GM21390 (cell line): ENCODE results near the gene UPF2.
A peak's percentile ranks its signal among the peaks of the same experiment; 100 is the strongest.
"Not testable (repeated sequence)": the region's sequence is repeated elsewhere in the genome, so short reads cannot be mapped to it uniquely, and the experiment has no call there.

Experiments
- ATAC-seq: cut with Tn5 transposase; IDR thresholded peaks from one replicate; pipeline ENCODE4 v1.9.1; 2021; ENCODE audit not compliant: unreplicated experiment

The UPF2 gene

DNA sequence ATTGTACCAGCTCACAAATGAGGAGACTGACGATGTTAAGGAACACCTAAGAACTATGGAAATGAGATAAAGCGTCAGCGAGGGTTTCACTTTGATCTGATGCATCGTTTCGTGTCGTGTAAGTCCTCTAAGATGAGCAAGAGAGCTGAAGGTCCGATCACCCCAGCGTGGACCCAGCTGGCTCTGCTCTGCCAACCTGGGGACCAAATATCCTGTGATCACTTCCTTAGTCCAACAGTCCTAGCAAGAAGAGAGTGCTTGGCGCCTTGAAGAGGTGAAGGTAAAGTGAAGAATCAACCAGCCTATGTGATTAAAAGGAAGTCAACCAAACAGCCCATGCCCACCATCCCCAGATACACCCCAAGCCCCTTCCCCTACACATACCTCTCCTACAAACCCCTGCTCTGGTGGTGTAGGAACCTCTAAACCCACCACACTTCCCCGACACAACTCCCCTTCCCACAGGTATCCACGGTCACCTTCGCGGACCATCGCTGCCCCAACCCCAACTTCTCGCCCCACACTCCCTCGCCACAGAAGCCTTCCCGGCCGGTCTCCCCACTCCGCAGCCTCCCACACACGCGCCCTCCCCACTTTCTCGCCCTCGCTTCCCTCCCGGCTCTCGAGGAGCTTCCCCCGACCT lies 722 bp downstream of the UPF2 start:
- ATAC-seq = no peak

DNA sequence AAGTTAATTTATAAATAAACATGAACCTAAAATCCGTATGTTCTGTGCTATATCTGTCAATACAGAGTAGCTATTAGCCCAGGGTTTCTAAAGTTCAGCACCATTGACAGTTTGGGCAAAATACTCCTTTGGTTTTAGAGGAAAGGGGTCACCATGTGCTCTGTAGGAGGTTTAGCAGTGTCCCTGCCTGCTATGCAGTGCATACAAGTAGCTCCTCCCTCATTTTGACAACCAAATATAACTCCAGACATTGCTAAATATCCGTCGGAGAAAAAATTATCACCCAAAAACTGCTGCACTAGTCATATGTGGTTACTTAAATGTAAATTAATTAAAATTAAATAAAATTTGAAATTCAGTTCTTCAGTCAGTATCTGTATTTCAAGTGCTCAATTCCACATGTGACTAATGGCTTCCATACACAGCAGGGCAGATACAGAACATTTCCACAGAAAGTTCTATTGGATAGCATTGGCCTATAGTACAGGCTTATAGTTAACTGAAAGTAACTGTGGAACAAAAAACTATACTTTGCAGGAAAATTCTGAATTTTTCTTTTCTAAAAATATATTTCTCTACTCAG lies 6.4 kb downstream of the UPF2 start:
- ATAC-seq = no peak

DNA sequence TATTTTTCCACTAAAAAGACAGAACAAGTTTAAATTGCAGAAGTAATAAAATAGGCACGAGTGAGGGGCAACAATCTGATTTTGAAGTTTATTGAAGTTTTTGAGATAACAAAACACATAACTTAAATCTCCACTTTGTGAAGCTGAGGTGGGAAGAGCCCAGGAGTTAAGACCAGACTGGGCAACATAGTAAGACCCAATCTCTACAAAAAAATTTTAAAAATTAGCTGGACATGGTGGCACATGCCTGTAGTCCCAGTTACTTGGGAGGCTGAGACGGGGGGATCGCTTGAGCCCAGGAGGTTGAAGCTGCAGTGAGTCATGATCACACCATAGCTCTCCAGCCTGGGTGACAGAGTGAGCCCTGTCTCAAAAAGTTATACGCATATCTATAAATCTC lies 11.2 kb downstream of the UPF2 start:
- no peak for ATAC-seq

DNA sequence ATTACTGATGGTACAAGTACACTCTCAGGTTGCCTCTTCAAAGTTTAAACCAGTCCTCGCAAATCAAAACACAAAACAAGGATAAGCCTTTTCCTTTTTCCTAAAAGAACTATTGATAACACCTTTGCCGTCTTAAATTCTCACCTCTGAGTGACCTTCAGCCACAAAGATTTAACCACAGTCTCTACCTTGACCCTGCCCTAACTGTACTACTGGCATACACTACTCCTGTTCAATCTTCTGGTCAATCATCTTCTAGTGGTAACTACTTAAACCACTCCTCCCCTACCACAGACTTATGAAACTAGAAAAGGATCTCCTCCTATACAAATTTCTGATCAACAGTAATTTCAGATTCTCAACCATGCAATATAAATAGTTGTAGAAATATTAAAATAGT lies 15.1 kb downstream of the UPF2 start:
- peak; percentile 80 for ATAC-seq

DNA sequence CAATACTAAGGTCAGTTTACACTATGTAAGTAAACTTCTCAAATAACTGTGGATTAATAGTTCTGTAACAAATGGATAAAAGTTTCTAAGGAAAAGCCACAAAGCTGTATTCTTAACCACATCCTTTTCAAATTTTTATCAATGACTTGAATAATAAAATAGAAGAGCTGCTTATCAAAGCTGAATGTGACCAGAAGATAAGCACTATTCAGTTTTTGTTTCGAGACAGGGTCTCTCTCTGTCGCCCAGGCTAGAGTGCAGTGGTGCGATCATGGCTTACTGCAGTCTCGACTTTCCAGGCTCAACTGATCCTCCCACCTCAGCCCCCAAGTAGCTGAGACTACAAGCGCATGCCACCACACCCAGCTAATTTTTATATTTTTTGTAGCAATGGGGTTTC lies 17.0 kb downstream of the UPF2 start:
- no peak for ATAC-seq

DNA sequence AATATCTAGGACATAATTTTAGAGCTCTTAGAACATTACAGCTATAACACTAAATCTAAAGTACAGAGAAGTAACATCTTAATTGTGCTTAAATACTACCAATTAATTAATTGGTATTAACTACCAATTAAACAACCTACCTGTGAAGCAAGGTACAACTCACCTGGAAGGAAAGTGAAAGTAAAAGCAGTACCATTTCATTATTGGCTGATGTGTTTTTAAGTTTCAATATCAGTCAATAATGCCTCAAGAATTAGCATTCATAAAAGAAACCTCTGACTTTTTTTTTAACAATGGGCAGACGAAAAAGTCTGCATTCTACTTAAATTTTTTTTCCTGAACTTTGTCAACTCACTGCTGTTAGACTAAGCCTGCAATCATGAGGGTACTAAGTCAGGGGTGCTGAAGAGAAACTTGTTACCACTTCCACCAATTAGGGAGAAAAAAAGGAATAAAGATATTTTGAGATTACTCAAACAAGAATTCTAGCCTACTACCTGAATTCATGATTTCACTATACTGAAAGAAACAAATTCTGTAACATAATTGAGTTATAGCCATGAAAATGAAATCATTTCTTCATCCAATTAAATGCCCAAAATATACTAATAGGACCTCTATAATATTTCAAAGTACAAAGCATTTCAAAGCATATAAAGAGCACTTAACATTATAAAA lies 19.9 kb downstream of the UPF2 start:
- ATAC-seq = no peak

DNA sequence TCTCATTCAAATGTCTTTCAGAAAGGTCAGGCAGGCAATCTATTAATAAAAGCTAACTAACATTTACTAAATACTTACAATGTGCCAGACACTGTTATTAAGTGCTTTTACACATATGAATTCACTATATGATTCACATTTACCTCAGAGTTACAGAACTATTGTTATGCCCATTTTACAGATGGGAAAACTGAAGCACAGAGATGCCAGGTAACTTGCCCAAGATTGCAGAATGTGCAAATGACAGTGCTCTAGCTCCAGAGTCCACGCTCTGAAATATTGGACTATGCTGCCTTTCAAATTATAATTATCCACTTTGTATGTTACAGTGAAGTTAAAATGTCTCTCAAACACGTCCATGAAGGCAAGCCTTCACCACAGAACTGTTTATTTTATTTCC lies 22.0 kb downstream of the UPF2 start:
- ATAC-seq = no peak

DNA sequence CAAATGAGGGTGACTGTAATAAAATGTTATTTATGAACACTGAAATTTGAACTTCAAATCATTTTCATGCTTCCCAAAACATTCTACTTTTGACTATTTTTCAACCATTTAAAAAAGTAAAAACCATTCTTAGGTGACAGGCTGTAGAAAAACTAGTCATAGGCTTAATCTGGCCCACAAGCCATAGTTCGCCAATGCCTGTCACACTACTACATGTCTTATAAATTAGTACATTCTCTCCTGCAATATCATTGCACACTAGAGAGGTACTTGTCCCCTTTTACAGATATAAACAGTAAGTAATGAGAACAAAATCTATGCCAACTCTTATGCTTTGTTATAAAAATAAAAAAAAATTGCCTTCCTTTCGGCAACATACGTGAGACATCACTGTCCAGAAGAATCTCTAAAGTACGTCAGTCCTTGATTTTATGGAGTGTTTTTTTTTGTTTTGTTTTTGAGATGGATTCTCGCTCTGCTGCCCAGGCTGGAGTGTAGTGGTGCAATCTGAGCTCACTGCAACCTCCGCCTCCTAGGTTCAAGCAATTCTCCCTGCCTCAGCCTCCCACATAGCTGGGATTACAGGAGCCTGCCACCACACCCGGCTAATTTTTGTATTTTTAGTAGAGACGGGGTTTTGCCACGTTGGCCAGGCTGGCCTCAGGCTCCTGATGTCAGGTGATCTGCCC lies 23.2 kb downstream of the UPF2 start:
- no peak for ATAC-seq

DNA sequence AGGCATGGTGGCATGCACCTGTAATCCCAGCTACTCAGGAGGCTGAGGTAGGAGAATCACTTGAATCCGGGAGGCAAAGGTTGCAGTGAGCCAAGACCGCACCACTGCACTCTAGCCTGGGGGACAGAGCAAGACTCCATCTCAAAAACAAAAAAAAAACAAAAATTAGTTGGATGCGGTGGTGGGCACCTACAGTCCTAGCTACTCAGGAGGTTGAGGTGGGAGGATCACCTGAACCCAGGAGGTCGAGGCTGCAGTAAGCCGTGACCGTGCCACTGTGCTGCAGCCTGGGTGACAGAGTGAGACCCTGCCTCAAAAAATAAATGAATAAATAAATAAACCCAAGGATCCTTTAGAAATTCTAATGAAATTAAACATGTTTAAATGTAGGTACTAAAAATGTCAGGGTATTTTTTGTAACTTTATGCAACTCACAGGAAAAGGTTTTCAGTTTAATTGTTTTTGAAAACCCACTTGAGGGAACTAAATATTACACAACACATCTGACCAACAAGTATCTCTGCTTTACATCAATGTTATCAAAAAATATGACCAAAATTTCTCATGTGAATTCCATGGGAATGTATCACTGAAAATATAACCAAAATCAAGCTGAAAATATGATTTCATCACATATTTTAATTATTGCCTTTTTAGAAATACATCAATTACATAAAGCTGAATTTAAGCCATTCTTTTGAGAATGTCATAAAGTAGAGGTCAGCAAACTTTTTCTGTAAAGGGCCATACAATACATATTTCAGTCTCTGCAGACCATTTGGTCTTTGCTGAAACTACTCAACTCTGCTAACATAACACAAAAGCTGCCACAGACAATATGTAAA lies 23.9 kb downstream of the UPF2 start:
- ATAC-seq = no peak

DNA sequence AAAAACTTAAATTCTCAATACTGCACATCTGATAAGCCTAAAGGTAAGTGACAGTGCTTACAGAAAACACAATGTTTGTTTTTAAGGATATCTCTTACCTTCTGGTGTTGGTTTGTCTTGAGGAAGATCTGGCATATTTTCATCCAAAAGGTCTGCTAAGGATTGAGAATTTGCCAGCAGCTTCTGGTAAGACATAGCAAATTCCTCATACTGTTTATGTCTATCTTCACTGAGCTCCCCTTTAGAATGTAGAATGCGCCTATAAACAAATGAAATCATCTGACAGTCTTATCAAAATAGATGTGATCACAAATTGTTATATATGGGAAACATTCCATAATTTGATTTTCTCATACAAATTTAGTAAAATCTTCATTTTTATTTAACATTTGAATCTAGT lies 28.7 kb downstream of the UPF2 start:
- no peak for ATAC-seq

DNA sequence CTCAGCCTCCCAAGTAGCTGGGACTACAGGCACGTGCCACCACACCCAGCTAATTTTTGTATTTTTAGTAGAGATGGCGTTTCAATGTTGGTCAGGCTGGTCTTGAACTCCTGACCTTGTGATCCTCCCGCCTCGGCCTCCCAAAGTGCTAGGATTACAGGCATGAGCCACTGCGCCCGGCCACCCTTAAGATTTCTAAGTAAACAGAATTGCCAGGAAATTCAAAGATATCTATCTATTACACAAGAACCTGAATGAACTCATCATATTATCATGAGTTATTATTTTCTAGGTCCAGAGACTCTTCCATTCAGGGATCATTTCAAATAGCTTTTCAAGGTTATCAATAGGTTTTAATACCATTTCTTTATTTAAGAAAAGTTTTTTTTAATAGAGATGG lies 29.2 kb downstream of the UPF2 start:
- ATAC-seq = not testable (repeated sequence)

DNA sequence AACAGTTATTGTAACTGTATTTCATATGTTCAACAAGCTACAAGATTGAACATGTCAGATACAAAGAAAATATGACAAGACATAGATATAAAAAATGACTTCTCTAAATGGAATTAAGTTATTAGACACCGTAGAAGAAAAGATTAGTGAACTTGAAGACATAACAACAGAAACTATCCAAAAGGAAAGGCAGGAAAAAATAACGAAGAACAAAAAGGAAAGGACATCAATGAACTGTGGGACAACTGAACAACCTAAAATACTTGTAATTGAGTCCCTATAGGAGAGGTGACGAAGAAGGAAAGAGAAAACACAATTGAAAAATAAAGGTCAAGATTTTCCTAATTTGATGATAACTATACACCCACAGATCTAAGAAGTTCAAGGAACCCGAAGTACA lies 32.3 kb downstream of the UPF2 start:
- no peak for ATAC-seq

DNA sequence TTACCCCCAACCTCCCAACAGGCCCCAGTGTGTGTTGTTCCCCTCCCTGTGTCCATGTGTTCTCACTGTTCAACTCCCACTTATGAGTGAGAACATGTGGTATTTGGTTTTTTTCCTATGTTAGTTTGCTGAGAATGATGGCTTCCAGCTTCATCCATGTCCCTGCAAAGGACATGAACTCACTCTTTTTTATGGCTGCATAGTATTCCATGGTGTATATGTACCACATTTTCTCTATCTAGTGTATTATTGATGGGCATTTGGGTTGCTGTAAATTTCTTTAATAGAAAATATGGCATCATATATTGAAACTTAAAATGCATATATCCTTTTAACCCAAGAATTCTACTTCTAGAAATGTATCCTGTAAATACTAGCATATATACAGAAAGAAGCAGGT lies 33.8 kb downstream of the UPF2 start:
- ATAC-seq = not testable (repeated sequence)

DNA sequence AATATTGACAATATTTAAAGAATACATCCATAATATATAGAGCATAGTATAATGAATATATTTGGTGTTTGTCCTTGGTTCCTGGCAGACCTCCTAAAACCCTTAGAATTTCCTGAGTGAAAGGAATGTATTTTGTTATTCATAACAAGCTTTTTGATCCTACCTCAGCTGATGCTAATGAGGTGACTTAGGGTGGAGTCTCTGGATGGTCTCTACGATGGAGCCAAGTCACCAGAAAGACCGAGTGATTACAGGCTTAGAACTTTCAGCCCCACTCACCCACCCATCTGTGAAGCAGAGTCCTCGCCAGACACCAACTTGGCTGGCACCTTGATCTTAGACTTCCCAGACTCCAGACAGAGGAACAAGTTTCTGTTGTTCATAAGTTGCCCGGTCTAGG lies 35.9 kb downstream of the UPF2 start:
- no peak for ATAC-seq

DNA sequence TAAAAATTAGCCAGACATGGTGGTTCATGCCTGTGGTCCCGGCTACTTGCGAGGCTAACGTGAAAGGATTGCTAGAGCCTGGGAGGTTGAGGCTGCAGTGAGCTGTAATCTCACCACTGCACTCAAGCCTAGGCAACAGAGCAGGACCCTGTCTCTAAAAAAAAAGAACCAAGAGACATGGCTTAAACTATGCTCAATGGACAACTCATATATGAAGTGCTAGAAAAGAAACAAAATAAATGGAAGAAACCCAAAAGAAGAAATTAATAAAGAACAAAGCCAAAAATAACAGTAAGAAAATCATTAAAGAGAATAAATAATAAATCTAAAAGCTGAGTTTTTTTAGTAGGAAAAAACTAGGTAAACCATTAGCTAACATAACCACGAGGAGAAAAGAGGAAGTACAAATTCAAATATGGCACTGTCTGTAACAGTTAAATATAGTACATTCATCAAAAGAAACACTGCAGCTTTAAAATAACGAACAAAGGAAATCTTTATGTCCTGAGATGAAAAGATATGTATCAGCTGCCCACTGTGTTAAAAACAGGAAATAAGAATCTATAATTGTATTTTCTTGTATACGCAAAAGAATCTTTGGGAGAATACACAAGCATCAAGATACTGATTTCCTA lies 48.7 kb downstream of the UPF2 start:
- no peak for ATAC-seq

DNA sequence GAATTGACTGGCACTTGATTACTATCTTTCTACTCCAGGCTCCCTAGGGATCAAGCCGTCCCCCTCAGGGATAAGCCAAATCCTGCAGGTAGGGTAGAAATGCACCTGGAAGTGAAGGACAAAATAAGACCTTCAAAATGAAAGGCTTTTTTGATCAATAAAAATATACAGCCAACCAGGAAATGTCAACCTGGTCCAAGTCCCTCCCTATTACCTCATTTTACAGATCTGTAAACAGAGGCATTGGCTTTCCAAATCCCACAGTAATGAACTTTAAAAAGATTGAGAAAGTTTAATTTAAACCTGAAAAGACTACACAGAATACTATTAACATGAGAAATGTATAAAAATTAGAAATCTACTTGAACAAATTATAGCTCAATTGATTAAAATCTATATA lies 53.7 kb downstream of the UPF2 start:
- ATAC-seq = no peak

DNA sequence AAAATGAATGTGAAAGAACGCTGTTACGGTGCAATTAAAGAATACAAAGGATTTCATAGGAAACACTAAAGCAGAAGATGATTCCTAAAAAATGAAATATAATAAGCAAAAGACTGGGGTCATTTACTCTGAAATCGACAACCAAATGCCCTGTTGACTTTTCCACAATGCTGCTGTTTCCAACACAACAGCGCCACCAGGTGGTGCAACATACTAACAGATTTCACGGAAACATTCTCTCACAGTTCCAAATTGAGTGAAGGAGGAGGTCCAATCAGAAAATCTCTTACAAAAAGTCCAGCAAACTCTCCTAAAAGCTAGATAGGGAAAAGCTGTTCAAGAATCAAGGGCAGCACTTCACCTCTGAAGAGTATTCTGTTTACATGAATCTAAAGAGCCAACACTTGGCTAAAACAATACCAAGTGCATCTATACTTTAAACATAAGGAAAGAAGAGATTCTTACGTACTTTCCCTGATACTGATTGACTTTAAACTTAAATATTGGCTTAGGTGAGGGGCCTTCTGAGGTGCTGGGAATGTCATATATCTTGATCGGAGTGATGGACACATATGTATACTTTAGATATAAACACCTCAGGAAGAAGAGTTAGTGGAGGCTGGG lies 55.9 kb downstream of the UPF2 start:
- ATAC-seq = no peak

DNA sequence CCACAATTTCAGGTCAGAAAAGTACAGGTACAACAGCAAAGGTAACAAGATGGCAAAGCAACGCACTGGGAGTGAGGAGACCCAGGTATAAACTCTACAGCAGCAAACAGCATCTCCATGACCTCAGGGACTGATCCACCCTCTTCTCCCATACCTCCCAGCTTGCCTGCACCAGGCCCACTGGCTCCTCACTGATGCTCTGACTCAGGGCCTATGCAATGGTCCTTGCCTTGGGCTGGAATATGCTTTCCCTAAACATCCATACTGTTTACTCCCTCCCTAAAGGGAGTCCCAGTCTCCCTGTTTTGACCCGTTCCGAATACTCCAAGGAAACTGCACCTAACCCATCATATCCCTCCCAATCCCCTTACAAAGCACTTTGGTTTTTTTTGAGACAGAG lies 60.4 kb downstream of the UPF2 start:
- no peak for ATAC-seq

DNA sequence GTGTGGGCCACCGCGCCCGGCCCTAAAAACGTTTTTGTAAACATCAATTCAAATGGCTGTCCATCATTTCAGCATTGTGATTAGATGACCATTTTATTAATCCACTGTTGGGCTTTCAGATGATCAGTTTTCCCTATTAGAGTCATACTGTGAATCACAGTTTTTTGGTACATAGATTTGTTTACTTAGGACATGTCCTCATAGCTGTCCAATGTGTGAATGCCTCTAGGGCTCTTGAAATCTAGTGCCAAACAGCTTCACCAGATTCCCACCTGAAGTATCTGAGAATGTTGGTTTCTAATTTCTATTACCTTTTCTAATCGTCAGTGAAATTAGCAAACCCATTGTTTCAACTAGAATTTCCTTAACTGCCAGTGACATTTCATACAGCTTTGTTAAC lies 66.8 kb downstream of the UPF2 start:
- no peak for ATAC-seq

DNA sequence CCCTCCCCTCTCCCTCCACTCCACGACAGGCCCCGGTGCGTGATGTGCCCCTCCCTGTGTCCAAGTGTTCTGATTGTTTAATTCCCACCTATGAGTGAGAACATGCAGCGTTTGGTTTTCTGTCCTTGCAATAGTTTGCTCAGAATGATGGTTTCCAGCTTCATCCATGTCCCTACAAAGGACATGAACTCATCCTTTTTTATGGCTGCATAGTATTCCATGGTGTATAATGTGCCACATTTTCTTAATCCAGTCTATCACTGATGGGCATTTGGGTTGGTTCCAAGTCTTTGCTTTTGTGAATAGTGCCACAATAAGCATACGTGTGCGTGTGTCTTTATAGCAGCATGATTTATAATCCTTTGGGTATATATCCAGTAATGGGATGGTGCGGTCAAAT lies 70.1 kb downstream of the UPF2 start:
- ATAC-seq = not testable (repeated sequence)
